ENCODE measurements around the gene BCL11A.

BCL11A gene

DNA sequence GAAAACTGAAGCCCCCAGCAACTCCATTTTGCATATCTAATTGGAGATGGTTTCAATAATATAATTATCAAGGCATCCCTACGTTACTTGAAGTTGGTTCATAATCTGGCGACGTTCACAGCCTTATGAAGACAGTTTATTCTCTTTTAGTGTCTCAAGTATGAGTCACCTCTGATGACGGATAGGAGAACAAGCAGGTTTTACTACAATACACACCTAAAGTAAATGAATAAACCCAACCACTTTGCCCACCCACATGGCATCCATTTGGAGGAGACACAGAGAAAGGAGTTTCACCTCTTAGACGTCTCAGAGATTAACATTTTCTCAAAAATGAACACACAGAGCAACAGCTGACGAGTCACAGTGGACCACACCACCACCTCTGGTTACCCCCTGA, 40.8 kb downstream of the BCL11A start:
- Histone ChIP-seq H3K4me3 (ENCODE audit: insufficient read length, low read depth) (no peak overlapping the region), H3K36me3 (ENCODE audit: insufficient read depth, insufficient read length, low read length) (peaks cover 26% of the 10 kb centered on the region), H3K27me3 (ENCODE audit: insufficient read depth, insufficient read length) (no peaks in the 10 kb centered on the region), H3K4me1 (ENCODE audit: insufficient read depth, insufficient read length) (peaks cover 29% of the 10 kb centered on the region), H3K9me3 (ENCODE audit: insufficient read depth, low read length) (no peaks in the 10 kb centered on the region), H3K9ac (ENCODE audit: insufficient read length, low read depth) (no peak overlapping the region)
- no peak for DNase-seq (ENCODE audit: low read depth, low spot score)
- no peak for TF ChIP-seq YY1 (IDR thresholded peaks at IDR 0.05; ENCODE audit: insufficient read depth, insufficient read length)
- TF ChIP-seq ZNF274 (IDR thresholded peaks at IDR 0.05; ENCODE audit: low read depth, low read length), result no peak
- no peak for TF ChIP-seq SUZ12 (IDR thresholded peaks at IDR 0.05; ENCODE audit: extremely low read depth, insufficient read depth, insufficient read length)

DNA sequence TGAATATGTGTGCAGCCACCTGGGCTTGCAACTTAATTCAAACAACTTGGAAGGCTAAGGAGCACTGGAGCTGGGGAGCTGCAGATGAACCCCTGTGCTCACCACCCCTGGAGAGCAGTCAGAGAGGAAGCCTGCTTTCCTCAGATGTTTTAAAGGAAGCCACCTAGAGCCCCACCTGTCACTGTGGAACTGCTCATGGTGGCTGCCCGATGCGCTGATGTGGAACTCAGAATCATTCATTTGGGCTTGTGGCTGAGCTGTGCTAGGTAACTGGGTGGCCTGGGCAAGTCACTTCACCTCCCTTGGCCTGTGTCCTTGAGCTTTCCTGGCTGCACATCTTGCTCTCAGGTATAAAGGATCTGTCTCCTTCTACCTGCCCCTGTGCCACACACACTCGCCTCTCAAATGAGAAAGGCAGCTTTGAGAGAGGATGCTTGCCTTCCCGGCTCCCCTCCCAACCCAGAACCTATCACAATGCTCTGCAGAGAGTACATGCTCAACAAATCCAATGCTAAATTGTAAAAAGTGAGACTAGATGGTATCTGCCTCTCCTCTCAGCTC, 41.3 kb downstream of the BCL11A start:
- no peak for DNase-seq (ENCODE audit: low read depth, low spot score)
- Histone ChIP-seq H3K27me3 (ENCODE audit: insufficient read depth, insufficient read length) (no peaks in the 10 kb centered on the region), H3K4me1 (ENCODE audit: insufficient read depth, insufficient read length) (peaks cover 29% of the 10 kb centered on the region), H3K36me3 (ENCODE audit: insufficient read depth, insufficient read length, low read length) (peaks cover 21% of the 10 kb centered on the region), H3K9me3 (ENCODE audit: insufficient read depth, low read length) (no peaks in the 10 kb centered on the region), H3K4me3 (ENCODE audit: insufficient read length, low read depth) (no peak overlapping the region), H3K9ac (ENCODE audit: insufficient read length, low read depth) (no peak overlapping the region)
- TF ChIP-seq YY1 (IDR thresholded peaks at IDR 0.05; ENCODE audit: insufficient read depth, insufficient read length) (no peak), ZNF274 (IDR thresholded peaks at IDR 0.05; ENCODE audit: low read depth, low read length) (no peak), SUZ12 (IDR thresholded peaks at IDR 0.05; ENCODE audit: extremely low read depth, insufficient read depth, insufficient read length) (no peak)

DNA sequence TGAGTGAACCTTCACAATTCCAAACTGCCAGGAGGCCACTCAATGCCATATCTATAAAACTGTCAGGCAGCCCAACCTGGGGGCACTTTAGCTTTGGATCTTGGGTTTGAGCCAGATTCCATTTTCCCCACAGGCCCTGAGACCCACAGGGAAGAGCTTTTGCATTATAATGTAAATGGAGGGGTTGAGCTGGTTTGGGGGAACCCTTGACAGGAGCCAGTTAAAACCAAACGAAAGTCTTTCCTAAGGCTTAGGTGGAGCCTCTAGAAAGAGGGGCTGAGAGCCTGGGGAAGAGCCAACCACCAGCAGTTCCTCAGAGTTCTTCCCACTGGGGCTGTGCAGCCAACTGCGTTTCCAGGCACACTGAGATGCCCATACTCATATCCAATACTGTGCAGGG, 42.7 kb downstream of the BCL11A start:
- Histone ChIP-seq H3K9ac (ENCODE audit: insufficient read length, low read depth) (no peak overlapping the region), H3K4me1 (ENCODE audit: insufficient read depth, insufficient read length) (peaks cover 30% of the 10 kb centered on the region), H3K36me3 (ENCODE audit: insufficient read depth, insufficient read length, low read length) (peaks cover 18% of the 10 kb centered on the region), H3K9me3 (ENCODE audit: insufficient read depth, low read length) (no peaks in the 10 kb centered on the region), H3K4me3 (ENCODE audit: insufficient read length, low read depth) (no peak overlapping the region), H3K27me3 (ENCODE audit: insufficient read depth, insufficient read length) (no peaks in the 10 kb centered on the region)
- DNase-seq (ENCODE audit: low read depth, low spot score), result no peak
- TF ChIP-seq YY1 (IDR thresholded peaks at IDR 0.05; ENCODE audit: insufficient read depth, insufficient read length) (no peak), SUZ12 (IDR thresholded peaks at IDR 0.05; ENCODE audit: extremely low read depth, insufficient read depth, insufficient read length) (no peak), ZNF274 (IDR thresholded peaks at IDR 0.05; ENCODE audit: low read depth, low read length) (no peak)

DNA sequence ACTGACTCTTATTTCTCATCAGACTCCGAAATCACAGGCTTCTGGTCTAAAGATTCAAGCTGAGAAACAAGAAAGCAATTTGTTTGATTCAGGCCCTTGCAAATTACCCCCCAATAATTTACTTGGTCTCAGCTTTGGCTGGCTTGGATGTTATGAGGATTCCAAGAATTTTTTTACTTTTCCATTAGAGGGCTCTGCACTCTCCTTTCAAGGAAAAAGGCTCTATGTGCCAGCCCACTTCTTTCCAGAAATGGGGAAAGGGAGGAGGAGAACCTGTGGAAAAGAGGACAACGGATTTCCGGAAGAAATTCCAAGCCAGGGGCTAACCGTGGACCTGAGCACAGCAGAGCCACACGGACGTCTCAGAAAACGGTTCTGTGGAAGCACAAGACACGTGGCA, 44.4 kb downstream of the BCL11A start:
- TF ChIP-seq ZNF274 (IDR thresholded peaks at IDR 0.05; ENCODE audit: low read depth, low read length), result no peak
- no peak for TF ChIP-seq SUZ12 (IDR thresholded peaks at IDR 0.05; ENCODE audit: extremely low read depth, insufficient read depth, insufficient read length)
- TF ChIP-seq YY1 (IDR thresholded peaks at IDR 0.05; ENCODE audit: insufficient read depth, insufficient read length), result no peak
- DNase-seq (ENCODE audit: low read depth, low spot score), result no peak
- peaks cover 21% of the 10 kb centered on the region for H3K36me3 ChIP-seq (ENCODE audit: insufficient read depth, insufficient read length, low read length)
- no peak overlapping the region for H3K4me3 ChIP-seq (ENCODE audit: insufficient read length, low read depth)
- H3K9ac ChIP-seq (ENCODE audit: insufficient read length, low read depth), result no peak overlapping the region
- no peaks in the 10 kb centered on the region for H3K27me3 ChIP-seq (ENCODE audit: insufficient read depth, insufficient read length)
- no peaks in the 10 kb centered on the region for H3K9me3 ChIP-seq (ENCODE audit: insufficient read depth, low read length)
- H3K4me1 ChIP-seq (ENCODE audit: insufficient read depth, insufficient read length), result peaks cover 21% of the 10 kb centered on the region

DNA sequence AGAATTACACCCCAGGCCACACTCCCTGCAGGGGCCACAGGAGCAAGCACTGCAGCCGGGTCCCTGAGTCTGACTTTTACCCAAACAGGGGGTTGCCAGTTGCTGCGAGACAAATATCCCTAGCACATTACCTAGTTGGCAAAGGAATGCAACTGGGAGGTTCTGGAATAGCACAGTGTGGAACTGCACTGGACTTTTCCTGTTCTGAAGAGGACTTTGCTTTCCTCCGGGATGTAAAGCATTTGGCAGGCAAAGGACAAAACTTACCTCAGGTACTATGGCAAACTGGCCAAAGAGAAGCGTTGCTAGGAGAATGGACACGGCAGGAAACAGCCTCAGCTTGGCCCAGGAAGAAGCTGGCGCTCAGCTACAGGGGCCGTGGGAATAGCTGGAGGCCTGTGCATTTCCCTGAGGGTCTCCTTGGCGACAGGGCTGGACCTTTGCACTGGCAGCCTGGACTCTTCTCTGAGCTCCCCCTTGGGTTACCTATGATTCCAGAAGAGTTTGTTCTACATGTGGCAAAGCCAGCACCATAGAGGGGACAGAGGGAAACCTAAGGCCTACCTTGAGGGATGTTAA, 45.0 kb downstream of the BCL11A start:
- Histone ChIP-seq H3K4me3 (ENCODE audit: insufficient read length, low read depth) (no peak overlapping the region), H3K9me3 (ENCODE audit: insufficient read depth, low read length) (no peaks in the 10 kb centered on the region), H3K4me1 (ENCODE audit: insufficient read depth, insufficient read length) (peaks cover 15% of the 10 kb centered on the region), H3K9ac (ENCODE audit: insufficient read length, low read depth) (no peak overlapping the region), H3K27me3 (ENCODE audit: insufficient read depth, insufficient read length) (no peaks in the 10 kb centered on the region), H3K36me3 (ENCODE audit: insufficient read depth, insufficient read length, low read length) (peaks cover 17% of the 10 kb centered on the region)
- no peak for DNase-seq (ENCODE audit: low read depth, low spot score)
- TF ChIP-seq ZNF274 (IDR thresholded peaks at IDR 0.05; ENCODE audit: low read depth, low read length) (no peak), YY1 (IDR thresholded peaks at IDR 0.05; ENCODE audit: insufficient read depth, insufficient read length) (no peak), SUZ12 (IDR thresholded peaks at IDR 0.05; ENCODE audit: extremely low read depth, insufficient read depth, insufficient read length) (no peak)

DNA sequence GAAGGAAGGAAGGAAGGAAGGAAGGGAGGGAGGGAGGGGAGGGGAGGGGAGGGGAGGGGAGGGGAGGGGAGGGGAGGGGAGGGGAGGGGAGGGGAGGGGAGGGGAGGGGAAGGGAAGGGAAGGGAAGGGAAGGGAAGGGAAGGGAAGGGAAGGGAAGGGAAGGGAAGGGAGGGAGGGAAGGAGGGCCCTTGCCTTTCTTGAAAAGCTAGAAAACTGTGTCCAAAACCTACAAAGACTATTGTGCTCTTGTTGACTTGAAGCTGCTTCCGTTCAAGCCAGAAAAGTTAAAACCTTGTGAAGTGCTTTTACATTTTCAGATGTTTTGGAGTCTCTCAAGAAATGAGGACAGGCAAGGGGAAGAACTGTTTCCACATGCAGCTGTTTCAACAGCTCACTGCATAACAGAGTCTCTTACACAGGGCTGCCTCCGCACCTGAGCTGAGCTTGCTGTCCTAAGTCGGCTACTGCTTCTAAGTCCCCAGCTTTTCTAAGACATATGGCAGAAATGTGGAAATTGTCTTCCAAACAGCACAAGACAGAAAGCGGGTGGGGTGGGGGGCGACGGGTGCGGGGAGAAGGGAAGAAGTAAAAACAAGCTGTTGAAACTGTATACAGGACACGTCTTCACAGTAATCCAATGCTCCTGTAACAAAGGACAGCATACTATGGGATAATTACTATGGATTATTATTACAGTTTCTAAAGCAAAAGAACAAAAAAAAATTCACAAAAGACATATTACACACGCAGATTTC, 46.1 kb downstream of the BCL11A start:
- H3K4me1 ChIP-seq (ENCODE audit: insufficient read depth, insufficient read length), result peaks cover 14% of the 10 kb centered on the region
- peaks cover 12% of the 10 kb centered on the region for H3K36me3 ChIP-seq (ENCODE audit: insufficient read depth, insufficient read length, low read length)
- H3K4me3 ChIP-seq (ENCODE audit: insufficient read length, low read depth), result no peak overlapping the region
- DNase-seq (ENCODE audit: low read depth, low spot score), result no peak
- TF ChIP-seq ZNF274 (IDR thresholded peaks at IDR 0.05; ENCODE audit: low read depth, low read length) (no peak), YY1 (IDR thresholded peaks at IDR 0.05; ENCODE audit: insufficient read depth, insufficient read length) (no peak)
- H3K9ac ChIP-seq (ENCODE audit: insufficient read length, low read depth), result no peak overlapping the region
- H3K27me3 ChIP-seq (ENCODE audit: insufficient read depth, insufficient read length), result no peaks in the 10 kb centered on the region
- no peaks in the 10 kb centered on the region for H3K9me3 ChIP-seq (ENCODE audit: insufficient read depth, low read length)

DNA sequence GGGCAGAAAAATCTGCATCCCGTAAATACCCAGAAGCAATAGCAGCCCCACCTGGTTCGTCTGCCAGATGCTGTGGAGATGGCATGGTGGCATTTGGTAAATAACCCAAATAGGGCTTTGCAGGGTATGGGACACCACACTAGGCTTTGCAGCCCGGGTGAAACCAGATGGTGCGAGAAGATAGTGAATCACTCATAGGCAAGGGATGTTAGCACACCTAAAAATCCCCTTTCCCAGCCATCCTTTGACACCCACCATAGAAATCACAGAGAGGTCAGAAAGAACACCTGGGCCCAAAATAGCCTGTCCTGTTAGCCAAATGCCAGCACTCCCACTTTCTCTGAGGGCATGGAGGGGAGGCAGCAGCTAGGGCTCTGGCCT, 47.6 kb downstream of the BCL11A start:
- Histone ChIP-seq H3K36me3 (ENCODE audit: insufficient read depth, insufficient read length, low read length) (peaks cover 20% of the 10 kb centered on the region), H3K9me3 (ENCODE audit: insufficient read depth, low read length) (no peaks in the 10 kb centered on the region), H3K9ac (ENCODE audit: insufficient read length, low read depth) (no peak overlapping the region), H3K4me3 (ENCODE audit: insufficient read length, low read depth) (no peak overlapping the region), H3K27me3 (ENCODE audit: insufficient read depth, insufficient read length) (no peaks in the 10 kb centered on the region), H3K4me1 (ENCODE audit: insufficient read depth, insufficient read length) (peaks cover 13% of the 10 kb centered on the region)
- TF ChIP-seq ZNF274 (IDR thresholded peaks at IDR 0.05; ENCODE audit: low read depth, low read length) (no peak), SUZ12 (IDR thresholded peaks at IDR 0.05; ENCODE audit: extremely low read depth, insufficient read depth, insufficient read length) (no peak), YY1 (IDR thresholded peaks at IDR 0.05; ENCODE audit: insufficient read depth, insufficient read length) (no peak)
- DNase-seq (ENCODE audit: low read depth, low spot score), result no peak
